Activated naive CD8-positive, alpha-beta T cell treated with anti-CD3 and anti-CD28 coated beads for 36 hours (primary cell): ENCODE results near the gene GRIA4. TPM values are rescaled to one million over a fixed set of nuclear protein-coding genes. Genes with fewer than 3 reads are reported as not detected.

Experiments used
- DNase-seq: peaks from one replicate; pipeline ENCODE4 v3.0.0; 2021
- H3K27ac Mint-ChIP-seq: one replicate; pipeline ENCODE4 v1.8.0; 2022; ENCODE audit warnings: mild to moderate bottlenecking, moderate library complexity, mixed read lengths
- H3K27me3 Mint-ChIP-seq: one replicate; pipeline ENCODE4 v1.8.0; 2022; ENCODE audit warnings: mild to moderate bottlenecking, mixed read lengths
- H3K36me3 Mint-ChIP-seq: one replicate; pipeline ENCODE4 v1.8.0; 2021; ENCODE audit warnings: mild to moderate bottlenecking, mixed read lengths
- H3K4me1 Mint-ChIP-seq: one replicate; pipeline ENCODE4 v1.8.0; 2021; ENCODE audit warnings: mixed read lengths
- H3K4me3 Mint-ChIP-seq: one replicate; pipeline ENCODE4 v1.8.0; 2022; ENCODE audit warnings: mild to moderate bottlenecking, moderate library complexity, mixed read lengths
- H3K9me3 Mint-ChIP-seq: one replicate; pipeline ENCODE4 v1.8.0; 2022; ENCODE audit warnings: mixed read lengths
- total RNA-seq, 2 experiments: library from RNA; stranded (reverse); gene quantifications; one replicate each; pipeline ENCODE4 v1.2.3, GENCODE V29; 2021

Gene GRIA4
- total RNA-seq, 2 experiments from 2014 or later = not detected

DNA sequence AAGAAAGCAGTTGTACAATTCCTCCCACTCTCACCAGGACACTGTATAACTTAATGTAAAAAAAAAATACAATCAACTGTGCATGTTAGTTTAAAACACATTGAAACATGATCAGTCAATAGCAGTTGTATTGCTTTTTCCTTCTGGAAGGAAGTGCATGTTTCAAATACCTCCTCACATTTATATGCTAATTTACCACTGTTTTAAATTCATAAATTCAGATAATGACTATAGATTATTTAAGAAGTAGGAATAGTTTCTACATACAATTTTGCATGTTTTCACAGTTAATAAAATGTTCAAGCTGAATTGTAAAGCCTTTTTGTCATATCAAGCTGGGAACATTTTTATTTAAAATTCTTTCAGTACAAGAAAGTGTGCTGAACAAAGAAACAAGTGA lies 3.3 kb downstream of the GRIA4 start:
- peaks cover 33% of the 10 kb centered on the region for H3K27me3 Mint-ChIP-seq
- H3K27ac Mint-ChIP-seq = no peak overlapping the region
- H3K4me3 Mint-ChIP-seq = no peak overlapping the region
- peaks cover 17% of the 10 kb centered on the region for H3K4me1 Mint-ChIP-seq
- H3K9me3 Mint-ChIP-seq = no peaks in the 10 kb centered on the region
- DNase-seq = no peak
- H3K36me3 Mint-ChIP-seq = no peaks in the 10 kb centered on the region

GRCh38 chr11:105618343-105618955 lies 8.6 kb downstream of the GRIA4 start:
- no peaks in the 10 kb centered on the region for H3K9me3 Mint-ChIP-seq
- no peaks in the 10 kb centered on the region for H3K4me1 Mint-ChIP-seq
- H3K27me3 Mint-ChIP-seq = no peaks in the 10 kb centered on the region
- H3K27ac Mint-ChIP-seq = no peak overlapping the region
- DNase-seq = no peak
- H3K36me3 Mint-ChIP-seq = no peaks in the 10 kb centered on the region
- H3K4me3 Mint-ChIP-seq = no peak overlapping the region

- H3K27ac Mint-ChIP-seq = no peak overlapping the region
- H3K4me3 Mint-ChIP-seq = no peak overlapping the region
- H3K9me3 Mint-ChIP-seq = no peaks in the 10 kb centered on the region
- H3K36me3 Mint-ChIP-seq = no peaks in the 10 kb centered on the region
- no peaks in the 10 kb centered on the region for H3K4me1 Mint-ChIP-seq
- no peak for DNase-seq
- H3K27me3 Mint-ChIP-seq = no peaks in the 10 kb centered on the region
Observed at GRCh38 chr11:105619556-105619955, 9.7 kb downstream of the GRIA4 start.

DNA sequence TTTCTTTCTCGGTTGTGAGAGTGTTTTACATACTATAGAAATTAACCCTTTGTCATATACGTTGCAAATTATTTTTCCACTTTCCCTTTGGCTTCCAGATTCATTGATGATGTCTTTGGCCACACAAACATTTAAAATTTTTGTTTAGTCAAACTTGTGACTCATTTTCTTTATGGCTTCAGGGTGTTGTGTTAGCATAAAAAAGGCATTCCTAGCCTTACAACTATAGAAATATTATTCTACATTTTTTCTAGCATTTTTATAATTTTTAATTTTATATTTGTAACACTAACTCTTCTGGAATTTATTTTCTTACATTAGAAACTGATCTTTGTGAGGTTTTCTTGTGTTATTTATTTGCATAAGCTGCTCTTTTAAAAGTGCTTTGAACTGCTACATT lies 12.1 kb downstream of the GRIA4 start:
- H3K4me3 Mint-ChIP-seq = no peak overlapping the region
- no peaks in the 10 kb centered on the region for H3K36me3 Mint-ChIP-seq
- no peaks in the 10 kb centered on the region for H3K4me1 Mint-ChIP-seq
- no peaks in the 10 kb centered on the region for H3K27me3 Mint-ChIP-seq
- no peaks in the 10 kb centered on the region for H3K9me3 Mint-ChIP-seq
- no peak overlapping the region for H3K27ac Mint-ChIP-seq
- no peak for DNase-seq

DNA sequence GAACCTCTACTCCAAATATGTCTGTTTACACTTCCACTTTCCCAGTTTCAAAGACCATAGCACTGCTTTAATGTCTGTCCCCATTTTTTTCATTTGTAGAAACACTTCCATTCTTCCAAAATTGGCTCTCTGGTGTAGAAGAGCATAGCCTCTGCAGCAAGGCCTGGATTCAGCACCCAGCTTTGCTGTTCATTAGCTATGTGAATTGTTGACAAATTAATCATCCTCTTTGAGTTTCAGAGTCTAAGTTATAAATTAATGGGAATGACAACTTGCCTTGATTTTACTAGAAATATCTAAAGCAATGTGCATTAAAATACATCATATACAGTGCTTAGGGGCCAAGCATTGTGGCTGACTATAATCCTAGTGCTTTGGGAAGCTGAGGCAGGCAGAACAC lies 22.4 kb downstream of the GRIA4 start:
- H3K9me3 Mint-ChIP-seq = no peaks in the 10 kb centered on the region
- H3K27me3 Mint-ChIP-seq = no peaks in the 10 kb centered on the region

DNA sequence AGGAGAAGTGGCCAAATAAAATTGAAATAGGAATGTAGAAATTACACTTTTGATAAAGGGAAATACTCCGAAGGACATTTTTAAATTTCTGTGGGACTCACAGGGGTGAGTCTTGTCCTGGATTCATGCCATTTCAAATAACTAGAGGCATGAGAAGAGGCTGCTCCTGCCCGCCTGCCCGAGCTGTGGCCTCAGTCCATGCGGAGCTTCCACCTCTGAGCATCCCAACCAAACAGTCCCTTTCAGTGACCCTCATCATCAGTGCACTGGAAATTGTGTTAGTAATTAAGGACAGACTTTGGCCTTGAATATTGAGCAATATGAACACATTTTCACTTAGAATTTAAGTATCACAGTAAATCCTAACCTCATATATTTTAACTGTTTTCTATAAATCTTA lies 25.6 kb downstream of the GRIA4 start:
- no peak for DNase-seq
- H3K9me3 Mint-ChIP-seq = no peaks in the 10 kb centered on the region
- H3K36me3 Mint-ChIP-seq = no peaks in the 10 kb centered on the region
- no peak overlapping the region for H3K27ac Mint-ChIP-seq
- no peaks in the 10 kb centered on the region for H3K4me1 Mint-ChIP-seq
- no peaks in the 10 kb centered on the region for H3K27me3 Mint-ChIP-seq
- no peak overlapping the region for H3K4me3 Mint-ChIP-seq

More for the DNA sequence above, 22.4 kb downstream of the GRIA4 start:
- Mint-ChIP-seq H3K4me1 (no peaks in the 10 kb centered on the region), H3K36me3 (no peaks in the 10 kb centered on the region), H3K27ac (no peak overlapping the region), H3K4me3 (no peak overlapping the region)
- DNase-seq = no peak

DNA sequence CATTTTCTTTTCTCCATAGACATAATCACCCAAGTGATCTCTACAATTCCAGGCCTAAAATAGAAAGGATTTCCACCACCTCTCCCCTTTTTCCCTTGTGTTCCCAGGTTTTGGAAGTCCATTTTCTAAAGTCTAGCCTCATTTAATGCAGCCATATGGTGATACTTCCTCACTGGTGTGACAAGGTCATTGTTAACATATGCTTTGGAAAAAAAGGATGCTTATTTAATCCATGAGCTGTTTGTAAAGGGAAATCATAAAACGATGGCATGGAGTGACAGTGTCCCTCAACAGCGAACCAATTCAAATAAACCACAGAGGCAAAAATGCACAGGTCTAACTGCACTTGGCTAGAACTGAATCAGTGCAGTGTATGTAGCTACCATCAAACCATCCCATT lies 26.6 kb downstream of the GRIA4 start:
- no peak overlapping the region for H3K4me3 Mint-ChIP-seq
- no peaks in the 10 kb centered on the region for H3K9me3 Mint-ChIP-seq
- DNase-seq = no peak
- no peaks in the 10 kb centered on the region for H3K4me1 Mint-ChIP-seq
- H3K27me3 Mint-ChIP-seq = no peaks in the 10 kb centered on the region
- H3K36me3 Mint-ChIP-seq = no peaks in the 10 kb centered on the region
- H3K27ac Mint-ChIP-seq = no peak overlapping the region

DNA sequence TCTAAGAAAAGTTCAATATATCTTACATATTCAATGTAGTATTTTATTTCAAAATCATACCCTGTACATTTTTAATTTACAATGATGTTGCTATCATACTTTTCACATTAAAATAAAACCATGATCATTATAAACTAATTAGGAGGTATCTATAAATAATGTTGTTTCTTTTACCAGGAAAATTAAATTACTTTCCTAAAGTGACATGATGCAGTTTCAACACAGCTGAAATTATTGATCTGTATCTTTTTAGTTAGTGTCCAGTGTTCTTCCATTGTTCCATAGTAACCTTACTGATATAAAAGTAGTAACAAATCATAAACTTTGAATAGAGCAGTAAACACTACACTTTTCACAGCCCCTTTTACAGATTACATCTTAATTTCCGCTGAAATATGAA lies 29.7 kb downstream of the GRIA4 start:
- no peak overlapping the region for H3K27ac Mint-ChIP-seq
- no peak overlapping the region for H3K4me3 Mint-ChIP-seq
- no peaks in the 10 kb centered on the region for H3K27me3 Mint-ChIP-seq
- no peaks in the 10 kb centered on the region for H3K9me3 Mint-ChIP-seq
- no peaks in the 10 kb centered on the region for H3K36me3 Mint-ChIP-seq
- no peaks in the 10 kb centered on the region for H3K4me1 Mint-ChIP-seq
- no peak for DNase-seq

DNA sequence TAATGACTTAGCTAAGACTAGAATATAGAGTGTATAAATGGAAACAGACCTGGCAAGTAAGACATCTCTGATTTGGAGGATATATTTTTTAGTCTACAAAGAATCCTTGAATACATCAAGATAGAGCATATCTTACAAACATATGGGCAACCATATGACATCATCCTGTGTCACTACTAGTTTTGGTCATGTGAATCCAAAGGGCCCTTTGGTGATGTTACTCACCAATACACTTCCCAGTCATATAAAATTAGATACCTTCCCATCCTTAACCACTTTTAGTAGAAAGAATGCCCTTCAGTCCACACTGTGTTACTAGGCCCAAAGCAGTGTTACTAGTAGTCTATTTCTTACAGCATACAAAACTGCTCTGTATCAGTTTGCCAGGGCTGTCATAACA lies 31.6 kb downstream of the GRIA4 start:
- Mint-ChIP-seq H3K36me3 (no peaks in the 10 kb centered on the region), H3K4me3 (no peak overlapping the region), H3K4me1 (no peaks in the 10 kb centered on the region), H3K27ac (no peak overlapping the region), H3K27me3 (no peaks in the 10 kb centered on the region), H3K9me3 (peaks cover 2% of the 10 kb centered on the region)
- no peak for DNase-seq

- Mint-ChIP-seq H3K27me3 (no peaks in the 10 kb centered on the region), H3K27ac (no peak overlapping the region)
- DNase-seq = no peak
Observed at GRCh38 chr11:105642870-105643269, 33.0 kb downstream of the GRIA4 start.

GRCh38 chr11:105644839-105645573 lies 35.1 kb downstream of the GRIA4 start:
- Mint-ChIP-seq H3K9me3 (peaks cover 10% of the 10 kb centered on the region), H3K27me3 (no peaks in the 10 kb centered on the region), H3K4me3 (no peak overlapping the region), H3K4me1 (no peaks in the 10 kb centered on the region), H3K36me3 (no peaks in the 10 kb centered on the region), H3K27ac (no peak overlapping the region)
- no peak for DNase-seq

More at GRCh38 chr11:105642870-105643269, 33.0 kb downstream of the GRIA4 start:
- H3K4me1 Mint-ChIP-seq = no peaks in the 10 kb centered on the region
- peaks cover 10% of the 10 kb centered on the region for H3K9me3 Mint-ChIP-seq
- H3K36me3 Mint-ChIP-seq = no peaks in the 10 kb centered on the region
- no peak overlapping the region for H3K4me3 Mint-ChIP-seq

- no peak for DNase-seq
- Mint-ChIP-seq H3K36me3 (no peaks in the 10 kb centered on the region), H3K4me3 (no peak overlapping the region), H3K27ac (no peak overlapping the region), H3K27me3 (no peaks in the 10 kb centered on the region), H3K9me3 (peaks cover 10% of the 10 kb centered on the region), H3K4me1 (no peaks in the 10 kb centered on the region)
Observed at GRCh38 chr11:105647780-105648179, 37.9 kb downstream of the GRIA4 start.

DNA sequence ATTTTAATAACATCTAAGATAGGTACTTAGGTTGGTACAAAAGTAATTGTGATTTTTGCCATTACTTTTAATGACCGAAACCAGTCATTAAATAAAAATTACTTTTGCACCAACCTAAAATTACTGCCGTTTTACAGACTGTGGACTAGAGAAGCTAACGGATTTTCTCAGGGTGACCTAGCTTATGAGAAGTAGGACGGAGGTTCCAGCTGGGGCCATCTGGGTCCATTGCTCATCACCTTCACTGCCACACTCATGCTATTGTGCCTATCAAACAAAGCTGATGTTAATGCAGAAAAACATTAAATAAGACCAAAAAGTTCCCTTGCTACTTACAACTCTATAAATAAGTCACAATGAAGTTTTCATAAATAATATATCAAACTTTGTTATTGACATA lies 38.9 kb downstream of the GRIA4 start:
- peaks cover 10% of the 10 kb centered on the region for H3K9me3 Mint-ChIP-seq
- no peak overlapping the region for H3K27ac Mint-ChIP-seq
- no peaks in the 10 kb centered on the region for H3K36me3 Mint-ChIP-seq
- H3K27me3 Mint-ChIP-seq = no peaks in the 10 kb centered on the region
- H3K4me1 Mint-ChIP-seq = no peaks in the 10 kb centered on the region
- DNase-seq = no peak
- H3K4me3 Mint-ChIP-seq = no peak overlapping the region

GRCh38 chr11:105665281-105665680 lies 55.4 kb downstream of the GRIA4 start:
- no peaks in the 10 kb centered on the region for H3K36me3 Mint-ChIP-seq
- no peak overlapping the region for H3K27ac Mint-ChIP-seq
- H3K27me3 Mint-ChIP-seq = no peaks in the 10 kb centered on the region
- DNase-seq = no peak
- H3K9me3 Mint-ChIP-seq = no peaks in the 10 kb centered on the region
- H3K4me3 Mint-ChIP-seq = no peak overlapping the region
- H3K4me1 Mint-ChIP-seq = no peaks in the 10 kb centered on the region

GRCh38 chr11:105667441-105667840 lies 57.6 kb downstream of the GRIA4 start:
- H3K27me3 Mint-ChIP-seq = no peaks in the 10 kb centered on the region
- no peak for DNase-seq
- no peak overlapping the region for H3K27ac Mint-ChIP-seq
- H3K4me3 Mint-ChIP-seq = no peak overlapping the region
- H3K9me3 Mint-ChIP-seq = no peaks in the 10 kb centered on the region
- H3K36me3 Mint-ChIP-seq = no peaks in the 10 kb centered on the region
- H3K4me1 Mint-ChIP-seq = no peaks in the 10 kb centered on the region

DNA sequence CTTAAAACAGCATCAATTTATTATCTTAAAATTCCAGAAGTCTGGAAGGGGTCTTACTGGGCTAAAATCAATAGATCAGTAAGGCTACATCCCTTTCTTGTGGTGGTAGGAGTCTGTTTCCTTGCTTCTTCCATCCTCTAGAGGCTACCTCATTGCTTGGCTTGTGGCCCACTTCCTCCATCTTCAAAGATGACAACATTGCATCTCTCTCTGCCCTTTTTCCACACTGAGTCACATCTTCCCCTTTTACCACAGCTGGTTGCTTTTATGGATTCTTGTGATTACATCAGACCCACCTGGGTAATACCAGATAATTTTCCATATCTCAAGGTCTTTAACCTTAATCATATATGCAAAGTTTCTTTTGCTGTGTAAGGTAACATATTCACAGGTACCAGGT lies 60.9 kb downstream of the GRIA4 start:
- H3K9me3 Mint-ChIP-seq = peaks cover 3% of the 10 kb centered on the region

More for the DNA sequence above, 60.9 kb downstream of the GRIA4 start:
- Mint-ChIP-seq H3K36me3 (no peaks in the 10 kb centered on the region), H3K27ac (no peak overlapping the region), H3K4me1 (no peaks in the 10 kb centered on the region), H3K4me3 (no peak overlapping the region), H3K27me3 (no peaks in the 10 kb centered on the region)
- no peak for DNase-seq
